SH-SY5Y (cell line): ENCODE data around the gene HOXA3.

Source experiments
- GATA2 ChIP-seq: IDR thresholded peaks from 2 replicates; pipeline ENCODE4 v1.6.1; 2011; ENCODE audit warnings: mild to moderate bottlenecking, low read depth, low read length
- GATA3 ChIP-seq: IDR thresholded peaks from 2 replicates; pipeline ENCODE4 v1.6.1; 2011; ENCODE audit warnings: low read depth, mild to moderate bottlenecking, low read length, moderate library complexity

DNA sequence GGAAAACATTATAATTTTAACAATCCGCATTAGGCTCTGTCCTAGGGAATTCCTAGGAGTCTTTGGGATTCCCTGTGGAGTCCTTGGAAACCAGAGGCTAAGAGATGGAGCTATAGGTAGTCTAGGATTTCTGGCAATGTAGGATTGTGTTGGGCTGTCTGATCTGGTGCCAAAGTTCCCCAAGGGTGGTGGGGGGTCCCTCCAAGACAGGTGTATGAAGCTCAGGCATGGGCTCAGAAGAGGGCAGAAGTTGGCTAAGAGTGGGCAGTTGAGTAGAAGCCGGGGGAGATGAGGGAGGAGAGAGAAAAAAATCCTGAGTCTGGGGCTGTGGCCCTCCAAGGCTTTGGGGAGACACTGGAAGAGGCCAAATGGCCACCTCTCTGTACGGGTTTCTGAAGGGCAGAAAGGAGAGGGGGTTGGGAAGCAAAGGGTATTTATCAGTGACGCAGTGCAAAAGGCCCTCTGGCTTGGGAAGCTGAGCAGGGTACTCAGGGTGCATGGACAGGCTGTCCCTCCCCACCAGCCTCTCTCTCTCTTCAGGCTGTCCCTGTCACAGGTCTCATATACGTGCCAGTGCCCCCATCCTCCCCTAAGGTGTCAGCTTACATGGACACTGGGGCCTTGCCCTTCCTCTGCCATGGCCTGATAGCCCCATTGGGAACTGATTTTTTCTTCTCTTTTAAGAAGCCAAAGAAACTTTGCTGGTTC, 5.7 kb downstream of the HOXA3 start:
- TF ChIP-seq GATA2: no peak
- TF ChIP-seq GATA3: no peak
